Kidney epithelial cell (primary cell): ENCODE results near the gene ATP5MG. TPM values are rescaled to one million over a fixed set of nuclear protein-coding genes. Genes with fewer than 3 reads are reported as not detected.

Experiments
- DNase-seq: peaks from one replicate; pipeline ENCODE4 v3.0.0-alpha.2; 2010; ENCODE audit warnings: low read depth
- H3K27me3 ChIP-seq: 2 replicates; pipeline ENCODE4 v1.6.0; 2011; ENCODE audit warnings: low read length; ENCODE audit not compliant: control insufficient read depth, insufficient read depth
- H3K36me3 ChIP-seq: 2 replicates; pipeline ENCODE4 v1.5.1; 2011; ENCODE audit warnings: low read length; ENCODE audit not compliant: control insufficient read depth, insufficient read depth
- H3K4me3 ChIP-seq: 2 replicates; pipeline ENCODE4 v1.5.1; 2011; ENCODE audit warnings: low read depth, mild to moderate bottlenecking, control low read depth, low read length
- total RNA-seq: library from RNA; depleted of rRNA; stranded (reverse); fragments of >200 nt; gene quantifications from 2 replicates; pipeline ENCODE4 v1.2.3, GENCODE V29; 2015
- TF ChIP-seq, protein P1 (sequence below): IDR thresholded peaks from 2 replicates; pipeline ENCODE4 v1.5.1; 2011; ENCODE audit warnings: mild to moderate bottlenecking, moderate library complexity, low read length, control low read depth, inconsistent platforms; ENCODE audit not compliant: insufficient read depth, poor library complexity, severe bottlenecking

ATP5MG gene
- total RNA-seq, 1 donor from 2014 or later: 52.7 TPM

DNA sequence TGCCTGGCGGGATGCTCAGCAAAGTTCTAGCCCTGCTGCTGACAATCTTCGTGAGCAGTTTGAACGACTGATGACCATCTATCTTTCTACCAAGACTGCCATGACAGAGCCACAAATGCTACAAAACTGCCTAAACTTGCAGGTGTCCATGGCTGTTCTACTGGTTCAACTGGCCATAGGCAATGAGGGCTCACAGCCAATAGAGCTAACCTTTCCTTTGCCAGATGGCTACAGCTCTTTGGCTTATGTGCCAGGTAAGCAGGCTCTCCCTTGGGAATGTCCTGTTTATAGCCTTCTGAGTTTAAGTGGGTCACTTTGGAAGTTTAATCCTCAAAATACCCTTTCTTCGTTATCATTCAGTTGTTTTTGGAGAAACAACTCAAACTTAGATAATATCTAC, 21.9 kb upstream of the ATP5MG start:
- H3K4me3 ChIP-seq: no peak overlapping the region
- H3K27me3 ChIP-seq: no peaks in the 10 kb centered on the region
- DNase-seq: no peak
- no peaks in the 10 kb centered on the region for H3K36me3 ChIP-seq
- TF ChIP-seq, protein P1, sequence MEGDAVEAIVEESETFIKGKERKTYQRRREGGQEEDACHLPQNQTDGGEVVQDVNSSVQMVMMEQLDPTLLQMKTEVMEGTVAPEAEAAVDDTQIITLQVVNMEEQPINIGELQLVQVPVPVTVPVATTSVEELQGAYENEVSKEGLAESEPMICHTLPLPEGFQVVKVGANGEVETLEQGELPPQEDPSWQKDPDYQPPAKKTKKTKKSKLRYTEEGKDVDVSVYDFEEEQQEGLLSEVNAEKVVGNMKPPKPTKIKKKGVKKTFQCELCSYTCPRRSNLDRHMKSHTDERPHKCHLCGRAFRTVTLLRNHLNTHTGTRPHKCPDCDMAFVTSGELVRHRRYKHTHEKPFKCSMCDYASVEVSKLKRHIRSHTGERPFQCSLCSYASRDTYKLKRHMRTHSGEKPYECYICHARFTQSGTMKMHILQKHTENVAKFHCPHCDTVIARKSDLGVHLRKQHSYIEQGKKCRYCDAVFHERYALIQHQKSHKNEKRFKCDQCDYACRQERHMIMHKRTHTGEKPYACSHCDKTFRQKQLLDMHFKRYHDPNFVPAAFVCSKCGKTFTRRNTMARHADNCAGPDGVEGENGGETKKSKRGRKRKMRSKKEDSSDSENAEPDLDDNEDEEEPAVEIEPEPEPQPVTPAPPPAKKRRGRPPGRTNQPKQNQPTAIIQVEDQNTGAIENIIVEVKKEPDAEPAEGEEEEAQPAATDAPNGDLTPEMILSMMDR: no peak

DNA sequence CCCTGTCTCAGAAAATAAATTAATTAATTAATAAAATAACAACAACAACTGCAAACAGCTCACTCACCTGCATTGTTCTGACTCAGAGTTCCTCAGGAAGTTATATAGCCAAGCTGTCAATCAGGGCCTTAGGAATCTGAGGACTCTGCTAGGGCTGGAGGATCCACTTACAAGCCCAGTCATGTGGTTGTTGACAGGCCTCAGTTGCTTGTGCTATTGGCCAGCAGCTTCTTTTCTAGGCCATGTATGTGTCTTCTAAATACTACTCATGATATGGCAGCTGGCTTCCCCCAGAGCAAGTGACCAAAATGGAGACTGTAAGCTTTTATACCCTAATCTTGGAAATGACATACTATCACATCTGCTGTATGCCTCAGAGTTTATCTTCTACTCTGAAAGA, 20.8 kb upstream of the ATP5MG start:
- no peak overlapping the region for H3K4me3 ChIP-seq
- H3K27me3 ChIP-seq: no peaks in the 10 kb centered on the region
- no peaks in the 10 kb centered on the region for H3K36me3 ChIP-seq
- TF ChIP-seq, protein P1: no peak
- DNase-seq: no peak

DNA sequence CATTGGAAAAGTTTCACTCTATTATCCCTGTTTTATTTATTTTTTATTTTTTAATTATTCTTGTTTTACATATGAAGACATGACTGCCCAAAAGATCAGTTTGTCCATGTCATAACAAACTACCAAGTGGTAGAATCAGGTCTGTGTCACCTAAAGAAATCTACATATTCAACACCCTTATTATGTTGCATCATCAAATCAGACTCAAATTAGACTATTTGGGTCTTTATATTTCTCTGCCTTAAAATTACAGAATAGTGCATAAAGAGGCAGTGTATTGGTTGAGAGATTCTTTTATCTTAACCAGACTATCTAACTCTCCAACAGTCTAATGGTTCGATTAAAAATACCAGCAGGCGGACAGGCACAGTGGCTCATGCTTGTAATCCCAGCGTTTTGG, 18.5 kb upstream of the ATP5MG start:
- TF ChIP-seq, protein P1: no peak
- H3K36me3 ChIP-seq: no peaks in the 10 kb centered on the region
- no peak for DNase-seq
- H3K4me3 ChIP-seq: no peak overlapping the region
- no peaks in the 10 kb centered on the region for H3K27me3 ChIP-seq

DNA sequence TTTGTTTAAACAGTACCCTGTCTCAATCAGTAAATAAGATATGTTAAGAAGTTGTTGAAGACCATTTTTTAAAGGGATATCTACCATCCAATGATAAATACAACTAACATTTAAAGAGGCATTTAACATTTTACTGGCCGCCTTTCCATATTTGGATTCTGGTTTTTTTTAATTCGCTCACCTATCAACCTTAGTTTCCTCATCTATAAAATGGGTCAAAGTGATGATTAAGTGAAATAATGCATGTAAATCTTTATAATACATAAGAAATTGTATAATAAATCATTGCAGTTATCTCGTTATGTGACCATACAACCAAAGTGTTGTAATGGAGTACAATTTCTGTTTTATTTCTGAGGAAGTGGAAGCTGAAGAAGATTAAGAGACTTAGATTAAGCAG, 17.7 kb upstream of the ATP5MG start:
- TF ChIP-seq, protein P1: no peak
- no peak overlapping the region for H3K4me3 ChIP-seq
- no peaks in the 10 kb centered on the region for H3K27me3 ChIP-seq
- no peaks in the 10 kb centered on the region for H3K36me3 ChIP-seq
- no peak for DNase-seq

DNA sequence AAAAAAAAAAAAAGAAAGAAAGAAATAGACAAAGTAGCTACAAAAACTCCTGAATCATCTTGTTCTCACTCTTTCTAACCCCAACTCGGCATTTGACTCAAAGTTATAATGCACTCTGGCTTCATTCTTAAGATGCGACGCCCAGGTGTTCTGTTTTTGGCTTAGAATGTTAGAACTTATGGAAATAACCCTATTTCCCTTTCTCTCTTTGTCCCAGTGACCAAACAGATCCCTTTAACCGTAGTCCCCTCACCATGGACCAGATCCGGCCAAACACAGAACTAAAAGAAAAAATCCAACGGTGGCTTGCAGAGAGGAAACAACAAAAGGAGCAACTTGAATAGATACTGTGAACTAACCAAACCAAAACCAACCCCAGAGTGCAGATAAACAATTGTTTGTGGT, 5.3 kb upstream of the ATP5MG start:
- TF ChIP-seq, protein P1: no peak
- Histone ChIP-seq H3K27me3 (no peaks in the 10 kb centered on the region), H3K36me3 (no peaks in the 10 kb centered on the region), H3K4me3 (no peak overlapping the region)
- no peak for DNase-seq

DNA sequence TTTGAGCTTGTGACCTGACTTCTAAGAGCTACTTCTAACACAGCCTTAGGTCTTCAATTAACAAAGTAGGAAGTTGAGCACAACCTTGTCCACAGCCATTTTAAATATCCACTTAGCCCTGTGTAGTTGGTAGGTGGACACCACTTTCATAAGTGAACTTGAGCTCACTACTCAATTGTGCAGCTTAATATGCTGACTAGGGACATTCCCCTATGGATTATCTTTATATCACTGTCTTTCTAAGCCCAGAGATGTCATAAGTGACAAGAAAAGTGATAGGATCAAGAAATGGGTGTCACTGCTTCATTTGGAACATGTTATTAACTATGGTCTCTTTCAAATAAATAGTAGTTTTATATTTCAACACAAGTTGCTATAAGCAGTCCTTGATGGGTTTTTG, 4.0 kb upstream of the ATP5MG start:
- Histone ChIP-seq H3K27me3 (no peaks in the 10 kb centered on the region), H3K4me3 (no peak overlapping the region), H3K36me3 (no peaks in the 10 kb centered on the region)
- TF ChIP-seq, protein P1: no peak
- DNase-seq: no peak
